Femur (tissue), 1 donor: ENCODE data around the gene PTPRC.
"Not testable (repeated sequence)": the region's sequence is repeated elsewhere in the genome, so short reads cannot be mapped to it uniquely, and the experiment has no call there.

Experiments
- DNase-seq: peaks from one replicate; pipeline ENCODE4 v3.0.0-alpha.2; 2017

The PTPRC gene, protein sequence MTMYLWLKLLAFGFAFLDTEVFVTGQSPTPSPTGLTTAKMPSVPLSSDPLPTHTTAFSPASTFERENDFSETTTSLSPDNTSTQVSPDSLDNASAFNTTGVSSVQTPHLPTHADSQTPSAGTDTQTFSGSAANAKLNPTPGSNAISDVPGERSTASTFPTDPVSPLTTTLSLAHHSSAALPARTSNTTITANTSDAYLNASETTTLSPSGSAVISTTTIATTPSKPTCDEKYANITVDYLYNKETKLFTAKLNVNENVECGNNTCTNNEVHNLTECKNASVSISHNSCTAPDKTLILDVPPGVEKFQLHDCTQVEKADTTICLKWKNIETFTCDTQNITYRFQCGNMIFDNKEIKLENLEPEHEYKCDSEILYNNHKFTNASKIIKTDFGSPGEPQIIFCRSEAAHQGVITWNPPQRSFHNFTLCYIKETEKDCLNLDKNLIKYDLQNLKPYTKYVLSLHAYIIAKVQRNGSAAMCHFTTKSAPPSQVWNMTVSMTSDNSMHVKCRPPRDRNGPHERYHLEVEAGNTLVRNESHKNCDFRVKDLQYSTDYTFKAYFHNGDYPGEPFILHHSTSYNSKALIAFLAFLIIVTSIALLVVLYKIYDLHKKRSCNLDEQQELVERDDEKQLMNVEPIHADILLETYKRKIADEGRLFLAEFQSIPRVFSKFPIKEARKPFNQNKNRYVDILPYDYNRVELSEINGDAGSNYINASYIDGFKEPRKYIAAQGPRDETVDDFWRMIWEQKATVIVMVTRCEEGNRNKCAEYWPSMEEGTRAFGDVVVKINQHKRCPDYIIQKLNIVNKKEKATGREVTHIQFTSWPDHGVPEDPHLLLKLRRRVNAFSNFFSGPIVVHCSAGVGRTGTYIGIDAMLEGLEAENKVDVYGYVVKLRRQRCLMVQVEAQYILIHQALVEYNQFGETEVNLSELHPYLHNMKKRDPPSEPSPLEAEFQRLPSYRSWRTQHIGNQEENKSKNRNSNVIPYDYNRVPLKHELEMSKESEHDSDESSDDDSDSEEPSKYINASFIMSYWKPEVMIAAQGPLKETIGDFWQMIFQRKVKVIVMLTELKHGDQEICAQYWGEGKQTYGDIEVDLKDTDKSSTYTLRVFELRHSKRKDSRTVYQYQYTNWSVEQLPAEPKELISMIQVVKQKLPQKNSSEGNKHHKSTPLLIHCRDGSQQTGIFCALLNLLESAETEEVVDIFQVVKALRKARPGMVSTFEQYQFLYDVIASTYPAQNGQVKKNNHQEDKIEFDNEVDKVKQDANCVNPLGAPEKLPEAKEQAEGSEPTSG (N-terminal part only)

DNA sequence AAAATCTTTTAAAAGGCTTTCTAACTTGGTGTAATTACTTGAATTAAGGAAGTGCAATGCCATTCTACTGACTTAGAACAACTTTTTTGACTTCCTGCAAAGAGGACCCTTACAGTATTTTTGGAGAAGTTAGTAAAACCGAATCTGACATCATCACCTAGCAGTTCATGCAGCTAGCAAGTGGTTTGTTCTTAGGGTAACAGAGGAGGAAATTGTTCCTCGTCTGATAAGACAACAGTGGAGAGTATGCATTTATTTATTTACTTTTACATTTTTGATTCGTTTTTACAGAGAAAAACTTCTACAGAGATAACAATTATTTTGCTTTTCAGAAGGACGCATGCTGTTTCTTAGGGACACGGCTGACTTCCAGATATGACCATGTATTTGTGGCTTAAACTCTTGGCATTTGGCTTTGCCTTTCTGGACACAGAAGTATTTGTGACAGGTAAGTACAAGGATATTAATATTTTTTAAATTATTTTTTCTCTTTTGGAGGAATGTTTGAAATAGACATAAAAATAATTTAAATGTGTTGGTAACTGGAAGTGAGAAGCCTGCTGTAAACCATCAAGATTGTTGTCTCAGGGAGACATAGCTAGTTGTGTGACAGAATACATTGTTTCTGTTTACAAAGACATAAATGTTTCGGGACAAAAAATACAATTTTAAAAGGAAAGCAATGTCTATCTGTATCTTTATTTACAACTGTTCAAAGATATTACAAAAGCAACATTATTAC, at the start of gene PTPRC:
TSS of gene PTPRC (plus strand) at position 147 of the 742 bp plus-strand sequence. CDS start at position 376, 229 bp downstream.
- DNase-seq: no peak

DNA sequence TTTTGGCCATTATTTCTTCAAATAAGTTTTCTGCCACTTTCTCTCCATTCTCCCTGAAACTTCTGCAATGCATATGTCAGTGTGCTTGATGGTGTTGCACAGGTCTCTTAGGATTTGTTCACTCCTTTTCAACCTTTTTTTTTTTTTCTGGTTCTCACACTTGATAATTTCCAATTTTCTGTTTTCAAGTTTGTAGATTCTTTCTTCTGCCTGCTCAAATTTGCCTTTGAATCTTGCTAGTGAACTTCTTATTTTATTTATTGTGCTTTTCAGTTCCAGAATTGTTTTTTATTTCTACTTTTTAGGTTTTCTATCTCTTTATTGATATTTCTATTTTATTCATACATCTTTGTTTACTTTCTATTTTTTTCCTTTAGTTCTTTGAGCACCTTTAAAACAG, 48.4 kb upstream of the PTPRC start:
- no peak for DNase-seq

DNA sequence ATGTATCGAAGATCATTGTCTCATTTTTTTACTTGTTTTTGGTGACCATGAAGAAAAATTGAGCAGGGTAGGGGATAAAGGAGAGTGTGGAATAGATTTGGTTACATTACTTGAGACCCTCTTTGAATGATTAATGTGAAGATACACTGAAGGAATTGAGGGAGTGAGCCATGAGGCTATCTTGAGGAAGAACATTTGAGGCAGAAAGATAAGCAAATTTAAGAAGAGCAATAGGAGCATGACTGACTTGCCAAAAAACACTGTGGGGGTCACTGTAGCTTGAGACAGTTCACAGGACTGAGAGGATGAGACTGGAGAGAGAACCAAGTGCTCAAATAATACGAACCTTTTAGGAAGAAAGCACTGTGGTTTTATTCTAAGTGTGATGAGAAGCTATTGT, 43.1 kb upstream of the PTPRC start:
- DNase-seq: no peak

DNA sequence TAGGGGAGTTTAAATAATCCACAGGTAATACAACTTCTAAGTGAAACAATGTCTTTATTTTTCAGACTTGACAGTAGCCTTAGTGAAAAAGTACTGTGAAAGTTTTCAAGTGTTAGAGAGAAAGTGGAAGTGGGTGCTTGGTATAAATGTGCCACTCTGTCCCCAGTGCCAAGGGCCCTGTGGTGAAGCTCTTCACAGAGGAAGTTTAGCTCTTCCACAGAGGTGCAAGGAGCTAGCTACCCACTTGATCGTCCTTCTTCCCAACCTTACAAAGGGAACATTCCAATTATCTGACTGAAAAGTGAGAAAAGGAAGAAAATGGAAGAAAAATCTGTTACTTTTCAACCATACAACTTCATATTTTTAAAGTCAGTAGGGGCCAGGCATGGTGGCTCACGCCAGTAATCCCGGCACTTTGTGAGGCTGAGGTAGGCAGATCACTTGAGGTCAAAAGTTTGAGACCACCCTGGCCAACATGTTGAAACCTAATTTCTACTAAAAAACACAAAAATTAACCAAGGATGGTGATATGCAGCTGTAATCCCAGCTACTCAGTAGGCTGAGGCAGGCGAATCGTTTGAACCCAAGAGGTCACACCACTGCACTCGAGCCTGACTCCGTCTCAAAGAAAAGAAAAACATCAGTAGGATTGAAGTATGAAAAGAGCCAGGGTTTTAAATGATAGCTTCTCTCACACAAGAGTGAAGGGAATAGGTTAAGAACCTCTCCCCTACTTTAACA, 41.0 kb upstream of the PTPRC start:
- no peak for DNase-seq

DNA sequence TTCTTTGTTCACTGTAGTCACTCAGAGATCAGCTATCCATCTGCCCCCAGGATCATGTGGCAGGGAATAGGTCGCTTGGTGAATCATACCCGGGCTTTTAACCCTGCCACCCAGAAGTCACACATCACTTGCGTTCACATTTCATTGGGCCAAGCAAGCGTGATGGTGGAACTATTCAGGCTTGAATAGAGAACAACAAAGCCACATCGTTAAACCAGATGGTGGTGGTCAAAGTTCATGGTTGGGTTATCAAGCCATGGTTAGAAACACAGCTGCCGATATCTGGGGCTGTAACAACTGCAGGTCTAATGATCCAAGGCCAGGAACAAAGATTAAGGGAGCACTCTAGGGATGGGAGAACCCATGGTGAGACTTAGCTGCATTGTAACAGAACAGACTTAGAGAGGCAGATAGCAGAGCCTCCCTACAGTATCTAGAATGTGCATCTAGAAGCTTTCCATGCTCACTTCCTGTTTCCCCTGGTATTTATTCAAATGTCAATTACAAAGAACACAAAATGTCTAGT, 40.0 kb upstream of the PTPRC start:
- DNase-seq: no peak

DNA sequence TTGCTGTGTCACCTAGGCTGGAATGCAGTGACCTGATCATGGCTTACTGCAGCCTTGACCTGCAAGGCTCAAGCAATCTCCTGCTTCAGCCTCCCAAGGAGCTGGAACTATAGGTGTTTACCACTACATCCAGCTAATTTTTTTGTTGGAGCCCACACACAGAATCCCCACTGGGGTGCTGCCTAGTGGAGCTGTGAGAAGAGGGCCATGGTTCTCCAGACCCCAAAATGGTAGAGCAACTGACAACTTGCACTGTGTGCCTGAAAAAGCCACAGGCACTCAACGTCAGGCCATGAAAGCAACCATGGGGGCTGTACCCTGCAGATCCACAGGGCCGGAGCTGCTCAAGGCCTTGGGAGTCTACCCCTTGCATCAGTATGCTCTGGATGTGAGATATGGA, 39.1 kb upstream of the PTPRC start:
- DNase-seq: no peak

DNA sequence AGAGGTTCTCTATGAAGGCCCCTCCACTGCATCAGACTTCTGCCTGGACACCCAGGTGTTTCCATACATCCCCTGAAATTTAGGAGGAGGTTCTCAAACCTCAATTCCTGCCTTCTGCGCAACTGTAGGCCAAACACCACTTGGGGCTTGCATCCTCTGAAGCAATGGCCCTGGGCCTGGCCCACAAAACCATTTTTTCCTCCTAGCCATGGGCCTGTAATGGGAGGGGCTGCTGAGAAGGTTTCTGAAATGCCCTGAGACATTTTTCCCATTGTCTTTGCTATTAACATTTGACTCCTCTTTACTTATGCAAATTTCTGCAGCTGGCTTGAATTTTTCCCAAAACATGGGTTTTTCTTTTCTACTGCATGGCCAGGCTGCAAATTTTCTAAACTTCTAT, 37.9 kb upstream of the PTPRC start:
- DNase-seq: no peak

DNA sequence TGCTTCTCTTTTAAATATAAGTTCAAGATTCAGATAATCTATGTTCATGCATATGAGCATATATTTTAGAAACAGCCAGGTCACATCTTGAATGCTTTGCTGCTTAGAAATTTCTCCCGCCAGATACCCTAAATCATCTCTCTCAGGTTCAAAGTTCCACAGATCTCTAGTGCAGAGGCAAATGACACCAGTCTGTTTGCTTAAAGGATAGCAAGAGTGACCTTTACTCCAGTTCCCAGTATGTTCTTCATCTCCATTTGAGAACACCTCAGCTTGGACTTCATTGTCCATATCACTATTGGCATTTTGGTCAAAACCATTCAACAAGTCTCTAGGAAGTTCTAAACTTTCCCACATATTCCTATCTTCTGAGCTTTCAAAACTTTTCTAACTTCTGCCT, 37.5 kb upstream of the PTPRC start:
- DNase-seq: not testable (repeated sequence)

DNA sequence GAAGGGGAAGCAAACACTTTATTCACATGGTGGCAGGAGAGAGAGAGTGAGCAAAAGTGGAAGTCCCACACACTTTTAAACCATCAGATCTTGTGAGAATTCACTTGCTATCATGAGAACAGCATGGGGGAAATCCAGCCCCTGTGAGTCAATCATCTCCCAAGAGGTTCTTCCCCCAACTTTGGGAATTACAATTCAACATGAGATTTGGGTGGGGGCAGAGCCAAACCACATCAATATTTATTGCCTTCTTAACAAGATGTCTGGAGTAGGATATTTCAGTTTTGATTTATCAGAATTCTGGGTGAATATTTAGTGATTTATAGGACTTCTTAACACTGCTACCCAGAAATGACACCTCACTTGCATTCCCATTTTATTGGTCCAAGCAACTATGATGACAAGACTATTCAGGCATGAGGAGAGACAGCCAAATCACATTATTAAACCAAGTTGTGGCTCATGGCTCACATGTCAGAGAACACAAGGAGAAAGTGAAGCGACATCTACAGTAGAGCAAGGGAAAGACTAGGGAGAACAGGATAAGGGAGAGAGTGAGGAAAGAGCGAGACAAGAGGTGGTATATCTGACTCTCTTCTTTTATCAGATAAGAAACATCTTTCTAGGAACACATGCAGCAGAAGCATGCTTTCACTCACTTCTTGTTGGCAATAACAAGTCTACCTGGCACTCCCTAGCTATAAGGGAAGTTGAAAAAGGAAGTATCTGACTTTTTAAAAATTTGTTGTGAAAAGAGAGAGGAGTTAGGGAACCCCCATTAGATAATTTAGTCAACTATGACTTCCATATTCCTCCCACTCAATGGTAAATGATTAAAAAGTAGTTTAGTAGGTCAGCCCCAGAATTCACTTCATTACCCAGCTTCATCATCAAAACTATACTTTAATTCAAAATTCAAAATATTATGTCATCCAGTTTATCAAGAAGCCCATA, 36.6 kb upstream of the PTPRC start:
- DNase-seq: no peak

DNA sequence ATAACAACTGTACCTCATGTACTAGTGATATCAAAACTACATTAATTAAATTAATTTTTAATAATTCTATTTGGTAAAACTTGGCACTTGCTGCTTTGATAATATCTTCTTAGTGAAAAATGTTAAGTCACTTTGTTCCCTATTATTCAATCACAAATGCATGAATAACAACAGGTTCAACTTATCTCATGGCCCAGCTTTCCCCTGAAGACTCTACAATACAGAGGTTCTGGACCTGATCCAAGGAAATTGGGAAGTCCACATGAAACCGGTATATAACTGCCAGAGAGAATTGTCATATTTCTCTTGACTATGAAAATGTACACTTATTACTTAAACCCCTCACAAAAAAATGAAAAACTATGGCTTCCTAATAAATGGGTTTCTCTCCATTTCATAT, 33.9 kb upstream of the PTPRC start:
- DNase-seq: no peak

DNA sequence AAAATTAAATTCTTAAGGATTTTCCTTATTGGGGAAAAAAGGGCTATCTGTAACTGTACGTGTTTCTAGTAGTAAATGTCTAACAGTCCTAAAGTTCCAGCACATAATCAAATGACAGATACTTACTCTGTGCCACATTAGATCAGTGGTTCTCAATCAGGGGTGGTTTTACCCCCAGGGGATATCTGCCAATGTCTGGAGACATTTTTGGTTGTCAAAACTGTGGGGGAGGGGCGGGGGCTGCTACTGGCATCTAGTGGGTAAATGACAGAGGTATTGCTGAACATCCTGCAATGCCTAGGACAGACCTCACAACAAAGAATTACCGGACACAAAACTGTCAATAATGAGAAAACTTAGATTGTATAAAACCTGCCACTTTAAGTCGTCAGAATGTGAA, 33.4 kb upstream of the PTPRC start:
- DNase-seq: no peak

DNA sequence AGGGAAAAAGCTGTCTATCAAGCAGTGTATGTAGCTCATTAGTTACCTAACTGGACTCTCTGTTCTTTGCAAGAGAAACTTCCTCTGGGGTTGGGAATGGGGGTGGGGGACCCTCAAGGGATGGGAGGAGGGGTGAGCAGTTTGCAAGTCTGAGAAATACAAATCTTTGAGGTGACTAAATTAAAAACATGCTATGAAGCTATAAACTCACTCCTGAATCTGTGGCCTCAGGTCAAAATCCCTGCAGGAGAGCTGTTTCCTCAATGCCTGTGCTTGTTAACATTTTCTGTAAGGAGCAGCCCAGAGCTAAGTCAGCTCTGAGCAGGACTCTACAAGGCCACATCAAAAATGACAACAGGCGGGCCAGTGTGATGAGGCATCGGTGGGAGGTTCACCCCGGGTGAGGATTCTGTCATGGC, 32.8 kb upstream of the PTPRC start:
- no peak for DNase-seq

DNA sequence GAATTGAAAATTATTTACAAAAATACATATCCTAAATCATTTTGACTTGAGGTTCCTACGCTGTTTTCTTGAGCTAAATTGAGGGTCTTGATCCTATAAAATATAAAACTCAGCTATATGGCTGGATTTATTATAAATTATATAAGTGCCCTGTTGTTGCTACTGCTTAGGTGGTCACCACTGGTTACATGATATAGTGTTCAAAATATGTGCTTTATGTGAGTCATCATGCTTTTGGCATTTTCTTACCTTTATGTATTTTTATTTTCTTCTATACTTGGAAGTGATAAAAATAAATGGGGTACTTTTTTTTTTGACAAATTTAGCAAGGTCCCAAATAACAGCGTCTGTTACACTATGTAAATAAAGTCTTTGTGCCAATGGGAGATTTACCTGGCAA, 31.1 kb upstream of the PTPRC start:
- no peak for DNase-seq

DNA sequence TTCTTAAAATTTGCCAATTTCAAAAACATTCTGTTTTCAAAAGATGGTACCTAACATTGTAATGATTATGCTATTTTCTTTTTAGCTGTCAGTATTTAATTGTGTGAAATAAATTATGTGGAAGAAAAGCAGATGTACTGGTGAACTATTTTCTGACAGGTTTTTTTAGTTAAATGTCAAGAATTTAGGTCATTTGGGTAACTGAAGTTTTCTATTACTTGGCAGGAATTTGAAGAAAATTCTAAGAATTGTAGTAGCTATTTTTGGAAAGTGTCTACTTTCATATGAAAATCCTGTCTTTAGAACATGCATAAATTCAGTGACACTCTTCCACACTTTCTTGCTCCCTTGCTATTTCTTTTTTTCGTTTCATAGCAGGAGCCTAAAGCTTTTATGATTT, 28.5 kb upstream of the PTPRC start:
- no peak for DNase-seq

DNA sequence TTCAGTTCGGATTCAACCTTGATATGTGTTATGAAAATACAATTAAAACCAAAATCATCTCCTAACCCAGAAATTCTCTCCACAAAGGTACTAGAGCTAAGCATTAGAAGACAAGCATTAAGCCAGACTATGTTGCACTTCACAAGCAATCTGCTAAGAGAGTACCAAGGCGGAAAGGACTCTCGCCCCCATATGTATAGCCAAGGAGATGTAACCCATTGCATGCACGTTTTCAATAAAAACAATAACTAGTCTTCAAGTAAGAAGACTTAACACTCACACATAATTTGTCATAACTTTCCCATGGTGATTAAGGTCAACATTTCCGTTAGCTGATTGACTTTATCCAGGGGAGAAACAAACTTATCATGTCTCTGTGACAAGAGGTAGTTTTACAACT, 27.6 kb upstream of the PTPRC start:
- no peak for DNase-seq

DNA sequence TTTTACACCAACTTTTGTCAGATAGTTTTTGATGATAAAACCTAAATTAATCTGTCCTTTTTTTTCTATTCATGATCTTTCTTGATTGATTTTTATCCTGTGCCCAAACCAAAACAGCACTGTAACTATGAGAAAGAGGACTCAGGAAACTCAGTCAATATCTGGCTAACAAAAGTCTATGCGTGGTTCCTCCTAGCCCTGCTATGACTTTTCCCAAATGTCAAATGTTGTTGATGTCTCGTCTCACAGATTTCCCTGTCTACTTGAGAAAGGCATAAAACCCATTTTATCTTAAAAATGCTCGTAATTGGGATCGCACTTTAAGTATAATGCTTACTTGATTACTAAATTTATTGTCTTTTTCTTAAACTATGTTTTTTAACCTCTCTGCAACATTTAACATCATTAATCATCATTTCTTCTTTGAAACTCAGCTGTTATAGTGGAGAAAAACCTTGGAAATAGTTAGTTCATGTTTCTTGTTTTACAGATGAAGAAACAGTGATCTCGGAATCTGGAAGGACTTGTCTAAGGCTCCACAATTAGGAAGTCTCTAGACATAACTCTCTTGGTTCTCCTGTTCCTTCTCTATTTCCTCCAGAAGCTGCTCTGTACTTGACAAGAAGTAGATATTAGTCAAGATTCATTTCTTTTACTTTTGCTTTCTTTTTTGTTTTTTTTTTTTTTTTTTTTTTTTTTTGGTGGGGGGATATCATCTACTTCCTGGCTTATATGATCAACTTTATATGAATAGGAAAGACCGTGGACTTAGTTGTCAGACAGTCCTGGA, 26.2 kb upstream of the PTPRC start:
- DNase-seq: no peak

DNA sequence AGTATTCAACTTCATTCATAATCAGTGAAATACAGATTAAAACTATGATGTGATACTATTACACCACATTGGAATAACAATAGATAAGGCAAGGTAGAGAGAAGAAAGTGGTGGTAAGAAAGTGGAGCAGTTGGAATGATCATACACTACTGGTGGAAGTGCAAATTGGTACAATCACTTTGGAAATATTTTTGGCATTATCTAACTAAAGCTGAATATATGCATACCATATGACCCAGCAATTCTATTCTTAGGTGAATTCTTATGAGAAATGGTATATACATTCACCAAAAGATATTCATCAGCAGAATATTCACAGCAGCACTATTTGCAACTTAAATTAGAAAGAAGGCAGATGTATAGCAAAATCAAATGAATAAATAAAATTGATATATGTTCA, 21.4 kb upstream of the PTPRC start:
- DNase-seq: no peak

DNA sequence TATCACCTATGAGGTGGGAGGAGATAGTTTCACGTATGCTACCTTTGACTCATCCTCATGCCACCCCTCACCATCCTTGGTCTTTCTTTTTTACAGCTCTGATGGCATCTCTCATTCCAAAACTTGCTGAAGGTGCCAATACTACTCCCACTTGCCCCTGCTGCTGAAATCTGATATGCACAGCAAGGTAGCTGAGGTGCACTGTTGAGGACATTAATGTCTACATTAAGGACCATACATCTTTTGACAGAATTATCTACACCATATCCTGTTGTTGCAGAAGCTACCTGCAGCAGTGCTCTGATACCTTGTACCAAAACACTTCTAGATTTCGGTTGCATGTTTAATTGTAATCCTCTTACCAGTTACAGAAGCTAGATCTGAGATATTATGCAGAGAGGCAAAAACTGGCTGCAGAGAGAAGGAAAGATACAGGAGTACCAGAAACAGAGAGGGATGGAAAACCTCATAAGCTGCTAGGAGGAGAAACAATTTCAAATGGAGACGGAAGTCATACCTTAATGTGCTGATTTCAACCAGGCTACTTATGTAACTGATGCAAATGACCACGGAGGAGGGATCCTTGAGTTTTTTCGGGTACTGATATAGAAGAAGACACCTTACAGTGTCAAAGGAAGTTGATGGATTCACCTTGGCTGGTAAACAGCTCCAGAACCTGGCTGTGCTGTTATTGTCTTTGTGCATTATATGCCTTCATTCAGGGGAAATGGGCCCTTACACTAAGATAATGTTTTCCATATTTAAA, 19.3 kb upstream of the PTPRC start:
- DNase-seq: no peak

DNA sequence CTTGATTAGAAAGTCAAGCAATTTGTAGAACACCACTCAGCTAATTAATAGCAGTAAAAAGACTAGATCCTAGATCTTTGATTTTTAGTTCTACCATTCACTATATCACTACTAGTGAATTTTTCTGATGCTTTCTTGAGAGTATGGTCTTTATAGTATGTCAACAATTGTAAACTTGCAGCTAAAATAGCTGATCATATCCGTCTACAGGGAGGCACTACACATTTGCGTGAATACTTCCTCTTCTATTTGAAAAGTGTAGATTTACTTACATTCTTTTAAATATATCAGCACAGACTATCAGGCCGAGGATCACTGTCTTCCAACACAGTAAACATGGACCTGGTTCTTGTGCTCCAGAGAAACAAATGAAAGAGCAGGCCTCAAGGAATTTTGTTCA, 18.6 kb upstream of the PTPRC start:
- no peak for DNase-seq
